ENCODE measurements around the gene AMOT.

GRCh38 chrX:112846187-112846586 is 5.6 kb upstream of the AMOT start:
- TF ChIP-seq, protein P1, sequence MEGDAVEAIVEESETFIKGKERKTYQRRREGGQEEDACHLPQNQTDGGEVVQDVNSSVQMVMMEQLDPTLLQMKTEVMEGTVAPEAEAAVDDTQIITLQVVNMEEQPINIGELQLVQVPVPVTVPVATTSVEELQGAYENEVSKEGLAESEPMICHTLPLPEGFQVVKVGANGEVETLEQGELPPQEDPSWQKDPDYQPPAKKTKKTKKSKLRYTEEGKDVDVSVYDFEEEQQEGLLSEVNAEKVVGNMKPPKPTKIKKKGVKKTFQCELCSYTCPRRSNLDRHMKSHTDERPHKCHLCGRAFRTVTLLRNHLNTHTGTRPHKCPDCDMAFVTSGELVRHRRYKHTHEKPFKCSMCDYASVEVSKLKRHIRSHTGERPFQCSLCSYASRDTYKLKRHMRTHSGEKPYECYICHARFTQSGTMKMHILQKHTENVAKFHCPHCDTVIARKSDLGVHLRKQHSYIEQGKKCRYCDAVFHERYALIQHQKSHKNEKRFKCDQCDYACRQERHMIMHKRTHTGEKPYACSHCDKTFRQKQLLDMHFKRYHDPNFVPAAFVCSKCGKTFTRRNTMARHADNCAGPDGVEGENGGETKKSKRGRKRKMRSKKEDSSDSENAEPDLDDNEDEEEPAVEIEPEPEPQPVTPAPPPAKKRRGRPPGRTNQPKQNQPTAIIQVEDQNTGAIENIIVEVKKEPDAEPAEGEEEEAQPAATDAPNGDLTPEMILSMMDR (IDR thresholded peaks at IDR 0.05; ENCODE audit: low read length), result no peak
- TF ChIP-seq EZH2phosphoT487 (IDR thresholded peaks at IDR 0.05; ENCODE audit: low read length) (no peak), EZH2 (optimal IDR thresholded peaks at IDR 0.05; ENCODE audit: low read depth, low read length) (no peak)

Data from MM.1S (cell line).